CD14-positive monocyte (primary cell): Measurements from ENCODE around the gene NBEA. TPM values are rescaled to one million over a fixed set of nuclear protein-coding genes. Genes with fewer than 3 reads are reported as not detected.

Source experiments
- DNase-seq, 3 donors: peaks; one replicate each; pipeline ENCODE4 v3.0.0-alpha.2; 2011 to 2022
- H2AFZ ChIP-seq: 2 replicates; pipeline ENCODE4 v1.6.0; 2012; ENCODE audit warnings: mild to moderate bottlenecking, low read depth, low read length, inconsistent platforms; ENCODE audit not compliant: insufficient read depth, poor library complexity, severe bottlenecking
- H3K27ac ChIP-seq, 2 donors: 1 replicate in 1 of 2; 2 replicates in 1 of 2; pipeline ENCODE4 v1.5.1; 2012 to 2013; ENCODE audit warnings: low read length in 2 of 2, control low read depth in 1 of 2, inconsistent platforms in 1 of 2, low read depth in 1 of 2, mild to moderate bottlenecking in 1 of 2
- H3K27me3 ChIP-seq, 2 donors: one replicate each; pipeline versions ENCODE4 v1.6.0 to v1.6.1; 2011 to 2013; ENCODE audit warnings: low read length in 2 of 2; ENCODE audit not compliant: control insufficient read depth in 2 of 2, insufficient read depth in 2 of 2
- H3K36me3 ChIP-seq, 2 donors: replicated peaks in 1 of 2; 1 replicate in 1 of 2; 2 replicates in 1 of 2; pipeline versions ENCODE4 v1.5.1 to v1.6.1; 2012 to 2013; ENCODE audit warnings: low read length in 2 of 2, control low read depth in 1 of 2, inconsistent platforms in 1 of 2, mild to moderate bottlenecking in 1 of 2; ENCODE audit not compliant: insufficient read depth in 2 of 2, control insufficient read depth in 1 of 2
- H3K4me1 ChIP-seq, 2 donors: 1 replicate in 1 of 2; 2 replicates in 1 of 2; pipeline versions ENCODE4 v1.5.1 to v1.6.1; 2012 to 2013; ENCODE audit warnings: low read length in 2 of 2, control low read depth in 1 of 2, inconsistent platforms in 1 of 2, mild to moderate bottlenecking in 1 of 2, moderate library complexity in 1 of 2; ENCODE audit not compliant: insufficient read depth in 2 of 2, control insufficient read depth in 1 of 2
- H3K4me2 ChIP-seq: replicated peaks from 2 replicates; pipeline ENCODE3; 2012; ENCODE audit warnings: low read length, moderate library complexity, mild to moderate bottlenecking; ENCODE audit not compliant: poor library complexity, severe bottlenecking; ENCODE audit errors: extremely low read depth
- H3K4me3 ChIP-seq, 3 experiments: fragments of 200-600 bp in 1 of 3; sonication (generic) in 1 of 3; replicated peaks in 1 of 3; 1 replicate in 2 of 3; 2 replicates in 1 of 3; pipeline ENCODE4 v1.5.1; 2011 to 2013; ENCODE audit warnings: low read length in 3 of 3, mild to moderate bottlenecking in 3 of 3, control low read depth in 2 of 3, low read depth in 2 of 3, inconsistent platforms in 1 of 3, moderate library complexity in 1 of 3
- H3K79me2 ChIP-seq: 2 replicates; pipeline ENCODE4 v1.6.0; 2012; ENCODE audit warnings: mild to moderate bottlenecking, control low read depth, inconsistent platforms, low read length, moderate library complexity; ENCODE audit not compliant: insufficient read depth
- H3K9ac ChIP-seq: 2 replicates; pipeline ENCODE4 v1.6.0; 2017; ENCODE audit warnings: low read length, mild to moderate bottlenecking; ENCODE audit not compliant: insufficient read depth, poor library complexity, severe bottlenecking
- H3K9me3 ChIP-seq, 2 donors: replicated peaks in 1 of 2; 1 replicate in 1 of 2; 2 replicates in 1 of 2; pipeline versions ENCODE4 v1.5.1 to v1.6.1; 2012 to 2013; ENCODE audit warnings: low read length in 2 of 2, control low read depth in 1 of 2; ENCODE audit not compliant: control insufficient read depth in 1 of 2, insufficient read depth in 1 of 2
- H4K20me1 ChIP-seq: 2 replicates; pipeline ENCODE4 v1.6.0; 2012; ENCODE audit warnings: mild to moderate bottlenecking, low read length, control low read depth, moderate library complexity; ENCODE audit not compliant: insufficient read depth
- H3K27ac Mint-ChIP-seq, 7 donors: one replicate each; pipeline ENCODE4 v1.8.0; 2020; ENCODE audit warnings: mild to moderate bottlenecking in 7 of 7, mixed read lengths in 7 of 7, moderate library complexity in 6 of 7, inconsistent platforms in 2 of 7
- H3K27me3 Mint-ChIP-seq, 3 donors: one replicate each; pipeline ENCODE4 v1.8.0; 2021 to 2022; ENCODE audit warnings: low read depth in 3 of 3, mild to moderate bottlenecking in 3 of 3, mixed read lengths in 3 of 3, moderate library complexity in 3 of 3, inconsistent platforms in 1 of 3
- H3K36me3 Mint-ChIP-seq, 2 donors: one replicate each; pipeline ENCODE4 v1.8.0; 2020; ENCODE audit warnings: mixed read lengths in 2 of 2, inconsistent platforms in 1 of 2, mild to moderate bottlenecking in 1 of 2
- H3K4me1 Mint-ChIP-seq: one replicate; pipeline ENCODE4 v1.8.0; 2020; ENCODE audit warnings: mild to moderate bottlenecking, mixed read lengths
- H3K4me3 Mint-ChIP-seq, 2 donors: one replicate each; pipeline ENCODE4 v1.8.0; 2020; ENCODE audit warnings: mild to moderate bottlenecking in 2 of 2, mixed read lengths in 2 of 2, moderate library complexity in 1 of 2
- H3K9me3 Mint-ChIP-seq, 7 donors: one replicate each; pipeline ENCODE4 v1.8.0; 2020 to 2022; ENCODE audit warnings: mixed read lengths in 7 of 7, mild to moderate bottlenecking in 6 of 7, moderate library complexity in 6 of 7, inconsistent platforms in 2 of 7
- WGBS: methylation state at CpG from one replicate; pipeline ENCODE4 v1.1.5; 2013; ENCODE audit warnings: missing lambda C conversion rate; ENCODE audit not compliant: insufficient coverage; 5-methylcytosine and 5-hydroxymethylcytosine counted together
- intact Hi-C, 2 donors: fragments of 100-400 bp; cut with micrococcal nuclease; formaldehyde crosslinking; loops; one replicate each; pipeline versions ENCODE4 v1.15.0 to v1.15.1; 2023
- polyA plus RNA-seq, 3 donors: library from polyadenylated mRNA; depleted of rRNA in 1 of 3; unstranded in 2 of 3; stranded (reverse) in 1 of 3; fragments of 300-500 nt in 2 of 3; fragments of >200 nt in 1 of 3; fragmentation: Illumina TruSeq in 2 of 3; gene quantifications; 1 replicate in 2 of 3; 2 replicates in 1 of 3; pipeline ENCODE4 v1.2.3, GENCODE V29; 2012 to 2021
- TF ChIP-seq, protein P1 (sequence below): fragments of 200-600 bp; IDR thresholded peaks from one replicate; pipeline ENCODE4 v1.8.0; 2022; ENCODE audit warnings: antibody characterized with exemption, mild to moderate bottlenecking

NBEA gene
- polyA plus RNA-seq, 3 donors: 0.03 to 0.23 (median 0.08) TPM

DNA sequence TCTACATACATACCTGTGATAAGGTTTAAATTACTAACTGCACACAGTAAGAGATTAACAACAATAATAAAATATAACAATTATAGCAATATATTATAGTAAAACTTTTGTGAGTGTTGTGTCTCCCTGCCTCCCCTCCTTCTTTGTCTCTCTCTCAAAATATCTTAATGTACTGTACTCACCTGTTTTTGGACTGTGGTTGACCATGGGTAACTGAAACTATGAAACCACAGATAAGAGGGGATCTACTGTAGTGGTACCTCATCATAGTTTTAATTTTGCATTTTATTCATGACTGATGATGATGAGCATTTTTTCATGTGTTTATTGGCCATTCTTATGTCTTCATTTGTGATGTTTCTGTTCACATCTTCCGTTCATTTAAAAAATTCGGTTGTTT, 104.5 kb downstream of the NBEA start:
- DNase-seq: no peak
- Histone ChIP-seq H3K27ac (no peak overlapping the region), H3K4me2 (no peak overlapping the region), H3K79me2 (no peaks in the 10 kb centered on the region), H3K9ac (no peak overlapping the region), H4K20me1 (no peaks in the 10 kb centered on the region), H3K27me3 (no peaks in the 10 kb centered on the region), H2AFZ (no peak overlapping the region), H3K36me3 (no peaks in the 10 kb centered on the region), H3K4me3 (no peak overlapping the region), H3K4me1 (no peaks in the 10 kb centered on the region), H3K9me3 (no peaks in the 10 kb centered on the region)
- Mint-ChIP-seq H3K27me3 (no peaks in the 10 kb centered on the region), H3K9me3 (peaks cover 0 to 2% (median 0%) of the 10 kb centered on the region in 7 donors), H3K4me3 (no peak overlapping the region), H3K27ac (no peak overlapping the region), H3K4me1 (no peaks in the 10 kb centered on the region), H3K36me3 (no peaks in the 10 kb centered on the region)
- WGBS: no CpG with 5 or more reads among the region's 2 CpGs
- TF ChIP-seq, protein P1, sequence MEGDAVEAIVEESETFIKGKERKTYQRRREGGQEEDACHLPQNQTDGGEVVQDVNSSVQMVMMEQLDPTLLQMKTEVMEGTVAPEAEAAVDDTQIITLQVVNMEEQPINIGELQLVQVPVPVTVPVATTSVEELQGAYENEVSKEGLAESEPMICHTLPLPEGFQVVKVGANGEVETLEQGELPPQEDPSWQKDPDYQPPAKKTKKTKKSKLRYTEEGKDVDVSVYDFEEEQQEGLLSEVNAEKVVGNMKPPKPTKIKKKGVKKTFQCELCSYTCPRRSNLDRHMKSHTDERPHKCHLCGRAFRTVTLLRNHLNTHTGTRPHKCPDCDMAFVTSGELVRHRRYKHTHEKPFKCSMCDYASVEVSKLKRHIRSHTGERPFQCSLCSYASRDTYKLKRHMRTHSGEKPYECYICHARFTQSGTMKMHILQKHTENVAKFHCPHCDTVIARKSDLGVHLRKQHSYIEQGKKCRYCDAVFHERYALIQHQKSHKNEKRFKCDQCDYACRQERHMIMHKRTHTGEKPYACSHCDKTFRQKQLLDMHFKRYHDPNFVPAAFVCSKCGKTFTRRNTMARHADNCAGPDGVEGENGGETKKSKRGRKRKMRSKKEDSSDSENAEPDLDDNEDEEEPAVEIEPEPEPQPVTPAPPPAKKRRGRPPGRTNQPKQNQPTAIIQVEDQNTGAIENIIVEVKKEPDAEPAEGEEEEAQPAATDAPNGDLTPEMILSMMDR: no peak
- intact Hi-C loops: no loop called here

DNA sequence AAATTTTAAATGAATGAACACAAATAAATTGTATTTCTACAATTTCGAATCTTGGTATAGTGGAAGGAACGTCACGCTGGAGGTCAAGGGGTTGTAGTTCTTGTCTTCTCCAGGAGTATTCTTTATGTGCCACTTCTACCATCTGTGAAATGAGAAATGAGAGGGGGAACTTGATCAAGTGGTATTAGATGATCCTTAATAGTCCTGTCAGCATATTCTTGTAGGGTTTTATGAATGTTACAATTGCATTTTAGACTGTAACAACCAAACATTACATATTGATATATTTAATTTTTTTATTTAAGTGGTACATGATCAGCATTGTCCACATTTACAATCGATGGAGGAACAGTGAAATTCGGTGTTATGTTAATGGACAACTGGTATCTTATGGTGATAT, 113.6 kb downstream of the NBEA start:
- H3K27ac ChIP-seq: no peak overlapping the region
- H3K4me2 ChIP-seq: no peak overlapping the region
- TF ChIP-seq, protein P1: no peak
- H3K36me3 ChIP-seq: no peaks in the 10 kb centered on the region
- Mint-ChIP-seq H3K9me3 (no peaks in the 10 kb centered on the region), H3K27ac (no peak overlapping the region), H3K36me3 (no peaks in the 10 kb centered on the region), H3K4me3 (no peak overlapping the region), H3K4me1 (no peaks in the 10 kb centered on the region), H3K27me3 (peaks cover 0 to 1% (median 0%) of the 10 kb centered on the region in 3 donors)
- no CpG with 5 or more reads among the region's 5 CpGs for WGBS
- no peaks in the 10 kb centered on the region for H3K9me3 ChIP-seq
- H4K20me1 ChIP-seq: no peaks in the 10 kb centered on the region
- no peaks in the 10 kb centered on the region for H3K79me2 ChIP-seq
- H2AFZ ChIP-seq: no peak overlapping the region
- intact Hi-C loops: no loop called here
- no peak for DNase-seq
- H3K4me1 ChIP-seq: no peaks in the 10 kb centered on the region
- H3K4me3 ChIP-seq: no peak overlapping the region
- H3K9ac ChIP-seq: no peak overlapping the region
- no peaks in the 10 kb centered on the region for H3K27me3 ChIP-seq
